A549 (cell line): ENCODE data around the gene HES4. TPM values are rescaled to one million over a fixed set of nuclear protein-coding genes. Genes with fewer than 3 reads are reported as not detected.

ENCODE experiments used
- ATAC-seq, 2 experiments: fragments of 200-7000 bp in 1 of 2; fragments of >200 bp in 1 of 2; cut with Nextera tagmentation in 1 of 2; cut with Tn5 transposase in 1 of 2; 3 replicates each; pipeline versions ENCODE4 v1.8.0 to v1.9.1; 2018 to 2020; ENCODE audit warnings: mild to moderate bottlenecking in 1 of 2, moderate library complexity in 1 of 2
- CTCF ChIA-PET: fragments of 300-600 bp; sonication (Branson Sonifier 250); formaldehyde crosslinking; extraction: SDS; loops from one replicate; lab custom pipeline; 2021; ENCODE audit warnings: antibody characterized with exemption, inconsistent platforms; lab: Yijun Ruan, JAX
- POLR2A ChIA-PET: fragments of 350-600 bp; formaldehyde crosslinking; extraction: SDS; loops from one replicate; lab custom pipeline; 2021; ENCODE audit warnings: antibody characterized with exemption, inconsistent platforms; lab: Yijun Ruan, JAX
- DNase-seq, 2 experiments: peaks; one replicate each; pipeline versions ENCODE4 v3.0.0 to v3.0.0-alpha.2; 2011 to 2016; ENCODE audit warnings: low read depth in 1 of 2, low spot score in 1 of 2
- FAIRE-seq: peaks from 2 replicates; lab custom pipeline; 2011; peaks lifted over from hg19 to GRCh38; lab: Jason Lieb, UNC
- H3K27ac ChIP-seq, 2 experiments: fragments of >200 bp; sonication (Bioruptor Twin); formaldehyde crosslinking; 3 replicates each; pipeline ENCODE4 v1.5.1; 2016 to 2017
- H3K4me1 ChIP-seq: fragments of >200 bp; sonication (Bioruptor Twin); formaldehyde crosslinking; 3 replicates; pipeline ENCODE4 v1.6.1; 2016
- H3K4me2 ChIP-seq: fragments of >200 bp; sonication (Bioruptor Twin); formaldehyde crosslinking; 3 replicates; pipeline ENCODE4 v1.6.1; 2016
- H3K4me3 ChIP-seq: fragments of >200 bp; sonication (Bioruptor Twin); formaldehyde crosslinking; 3 replicates; pipeline ENCODE4 v1.5.1; 2016
- H3K9me3 ChIP-seq: fragments of >200 bp; sonication (Bioruptor Twin); formaldehyde crosslinking; 3 replicates; pipeline ENCODE4 v1.6.1; 2016
- BCL3 ChIP-seq: fragments of >200 bp; sonication (Bioruptor Twin); formaldehyde crosslinking; IDR thresholded peaks from 3 replicates; pipeline ENCODE4 v1.6.1; 2016
- BHLHE40 ChIP-seq: IDR thresholded peaks from 2 replicates; pipeline ENCODE4 v1.6.1; 2012; ENCODE audit warnings: low read depth, low read length, inconsistent platforms
- E2F6 ChIP-seq: IDR thresholded peaks from 2 replicates; pipeline ENCODE4 v1.6.1; 2012; ENCODE audit warnings: low read depth, borderline replicate concordance
- EHF ChIP-seq: fragments of 250-450 bp; sonication (Bioruptor Pico); IDR thresholded peaks from 2 replicates; pipeline ENCODE4 v1.5.0; 2020; ENCODE audit warnings: mild to moderate bottlenecking
- EHMT2 ChIP-seq: fragments of 200-600 bp; sonication (generic); IDR thresholded peaks from 2 replicates; pipeline ENCODE4 v1.6.1; 2016; ENCODE audit warnings: antibody characterized with exemption, low read depth, mild to moderate bottlenecking, moderate library complexity
- EP300 ChIP-seq, 2 experiments: fragments of >200 bp; sonication (Bioruptor Twin); formaldehyde crosslinking; IDR thresholded peaks; 2 replicates in 1 of 2; 3 replicates in 1 of 2; pipeline ENCODE4 v1.6.1; 2016 to 2017
- GATA3 ChIP-seq: IDR thresholded peaks from 2 replicates; pipeline ENCODE4 v1.6.1; 2012; ENCODE audit warnings: borderline replicate concordance
- HDAC2 ChIP-seq: fragments of 200-600 bp; sonication (generic); IDR thresholded peaks from 2 replicates; pipeline ENCODE4 v1.6.1; 2016
- HEYL ChIP-seq: fragments of 250-450 bp; sonication (Bioruptor Pico); IDR thresholded peaks from 2 replicates; pipeline ENCODE4 v1.8.0; 2021; ENCODE audit warnings: mild to moderate bottlenecking, moderate library complexity
- POLR2A ChIP-seq: IDR thresholded peaks from 2 replicates; pipeline ENCODE4 v1.6.1; 2012; ENCODE audit warnings: mild to moderate bottlenecking, low read length
- RAD21 ChIP-seq, 2 experiments: fragments of >200 bp in 1 of 2; sonication (Bioruptor Twin) in 1 of 2; formaldehyde crosslinking in 1 of 2; IDR thresholded peaks in 1 of 2; conservative IDR thresholded peaks in 1 of 2; 2 replicates in 1 of 2; 3 replicates in 1 of 2; pipeline ENCODE4 v1.6.1; 2012 to 2018; ENCODE audit warnings: inconsistent platforms in 1 of 2
- REST ChIP-seq: fragments of 200-600 bp; sonication (generic); IDR thresholded peaks from 2 replicates; pipeline ENCODE4 v1.6.1; 2016; ENCODE audit warnings: antibody characterized with exemption, mild to moderate bottlenecking, moderate library complexity
- RFX5 ChIP-seq: fragments of 450-650 bp; IDR thresholded peaks from 2 replicates; pipeline ENCODE4 v1.7.1; 2014; ENCODE audit warnings: antibody characterized with exemption, mild to moderate bottlenecking, moderate library complexity
- TFCP2L1 ChIP-seq: fragments of 250-450 bp; sonication (Bioruptor Pico); IDR thresholded peaks from 2 replicates; pipeline ENCODE4 v1.5.0; 2021; ENCODE audit warnings: mild to moderate bottlenecking
- ZC3H11A ChIP-seq: fragments of 450-650 bp; IDR thresholded peaks from 2 replicates; pipeline ENCODE4 v1.6.1; 2014; ENCODE audit warnings: antibody characterized with exemption, mild to moderate bottlenecking
- ZFP36 ChIP-seq: fragments of 450-650 bp; IDR thresholded peaks from 2 replicates; pipeline ENCODE4 v1.6.1; 2014; ENCODE audit warnings: borderline replicate concordance; ENCODE audit not compliant: partially characterized antibody
- WGBS: methylation state at CpG from one replicate; pipeline ENCODE4 v1.1.6; 2017; ENCODE audit errors: missing lambda C conversion rate; 5-methylcytosine and 5-hydroxymethylcytosine counted together
- polyA plus RNA-seq, 4 experiments: library from polyadenylated mRNA; depleted of rRNA in 3 of 4; stranded (reverse); fragments of >200 nt; fragmentation: RNase III in 1 of 4; extraction: RNeasy Plus Mini Kit Qiagen cat#74134 plus additional on column Dnase treatment in 1 of 4; gene quantifications; 2 replicates in 3 of 4; 3 replicates in 1 of 4; pipeline ENCODE4 v1.2.3, GENCODE V29; 2011 to 2017

The HES4 gene
- polyA plus RNA-seq, 2 of the 4 experiments (the other 2 are of a cell fraction) = 5.9 to 8.4 TPM

GRCh38 chr1:970973-971730, 28.7 kb downstream of the HES4 start:
- POLR2A ChIA-PET = no interaction called here

GRCh38 chr1:970242-970972, 29.5 kb downstream of the HES4 start:
- no peak for FAIRE-seq
- POLR2A ChIA-PET = no interaction called here

More at GRCh38 chr1:970973-971730, 28.7 kb downstream of the HES4 start:
- 100% methylated on average over 1 of the region's 42 CpGs for WGBS
- no peak overlapping the region for H3K4me3 ChIP-seq
- FAIRE-seq (no peak), DNase-seq (no peak), ATAC-seq (no peak)
- no peak for TF ChIP-seq BCL3
- H3K4me2 ChIP-seq = no peak overlapping the region
- H3K9me3 ChIP-seq = no peaks in the 10 kb centered on the region
- H3K27ac ChIP-seq = no peak overlapping the region
- peaks cover 14% of the 10 kb centered on the region for H3K4me1 ChIP-seq
- CTCF ChIA-PET = interaction anchor here (1.4 to 1.6 kb wide), 2 partner anchors 12 to 66 kb away, joined by 4 to 8 read pairs; no protein-coding TSS in a partner anchor

More at GRCh38 chr1:970242-970972, 29.5 kb downstream of the HES4 start:
- TF ChIP-seq EP300 (IDR thresholded peaks at IDR 0.05) (no peak), E2F6 (no peak), REST (no peak), HDAC2 (no peak), POLR2A (no peak), ZFP36 (no peak), EHF (CRISPR knock-in tag) (no peak), GATA3 (no peak), HEYL (CRISPR knock-in tag) (no peak), RFX5 (no peak), BHLHE40 (no peak), RAD21 (conservative IDR thresholded peaks at IDR 0.05 in 1 of 2, IDR thresholded peaks at IDR 0.05 in 1 of 2) (no peak), TFCP2L1 (CRISPR knock-in tag) (no peak), EHMT2 (no peak), ZC3H11A (no peak)
- H3K9me3 ChIP-seq = no peaks in the 10 kb centered on the region
- CTCF ChIA-PET = interaction anchor here (1.4 to 1.6 kb wide), 2 partner anchors 13 to 66 kb away, joined by 4 to 8 read pairs; no protein-coding TSS in a partner anchor
- 90% methylated on average over 14 of the region's 33 CpGs for WGBS
- H3K4me2 ChIP-seq = no peak overlapping the region
- H3K4me3 ChIP-seq = no peak overlapping the region
- H3K4me1 ChIP-seq = peaks cover 15% of the 10 kb centered on the region
- ATAC-seq (no peak), DNase-seq (no peak)
- H3K27ac ChIP-seq = no peak overlapping the region
